NCI-H128 (cell line): Measurements from ENCODE around the gene MSL3B.

Experiments used
- DNase-seq: peaks from one replicate; lab custom pipeline; 2025; ENCODE audit not compliant: unreplicated experiment; lab: John Stamatoyannopoulos, UW

Gene MSL3B

DNA sequence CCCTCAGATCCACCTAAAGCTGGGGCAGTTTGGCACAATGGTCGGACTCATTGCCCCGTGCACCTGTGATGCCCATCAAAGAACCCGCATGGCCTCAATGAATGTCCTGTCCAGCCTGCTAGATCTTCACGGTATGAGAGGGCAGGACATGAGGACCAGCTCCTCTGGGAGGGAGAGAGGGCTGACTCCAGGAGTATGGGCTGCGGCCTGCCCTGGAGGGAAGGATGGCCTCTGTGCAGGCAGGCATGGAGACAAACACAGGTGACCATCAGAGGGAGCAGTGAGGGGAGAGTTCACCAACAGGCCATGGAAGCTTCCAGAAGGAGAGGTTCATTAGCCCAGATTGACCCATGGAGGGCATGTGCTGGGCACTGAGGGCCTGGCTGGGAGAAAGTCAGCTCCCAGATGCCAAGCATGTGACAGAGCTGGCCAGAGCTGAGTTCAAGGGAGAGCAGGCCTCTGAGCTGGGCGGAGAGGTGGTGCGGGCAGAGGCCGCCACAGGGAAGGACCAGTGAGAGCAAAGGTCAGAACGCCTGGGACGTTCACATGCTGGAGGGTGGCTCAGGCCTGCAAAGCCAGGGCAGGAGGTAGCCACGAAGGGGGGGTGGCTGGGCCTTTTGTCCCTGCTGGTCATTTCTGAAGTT is 50.1 kb downstream of the MSL3B start:
- DNase-seq = no peak

DNA sequence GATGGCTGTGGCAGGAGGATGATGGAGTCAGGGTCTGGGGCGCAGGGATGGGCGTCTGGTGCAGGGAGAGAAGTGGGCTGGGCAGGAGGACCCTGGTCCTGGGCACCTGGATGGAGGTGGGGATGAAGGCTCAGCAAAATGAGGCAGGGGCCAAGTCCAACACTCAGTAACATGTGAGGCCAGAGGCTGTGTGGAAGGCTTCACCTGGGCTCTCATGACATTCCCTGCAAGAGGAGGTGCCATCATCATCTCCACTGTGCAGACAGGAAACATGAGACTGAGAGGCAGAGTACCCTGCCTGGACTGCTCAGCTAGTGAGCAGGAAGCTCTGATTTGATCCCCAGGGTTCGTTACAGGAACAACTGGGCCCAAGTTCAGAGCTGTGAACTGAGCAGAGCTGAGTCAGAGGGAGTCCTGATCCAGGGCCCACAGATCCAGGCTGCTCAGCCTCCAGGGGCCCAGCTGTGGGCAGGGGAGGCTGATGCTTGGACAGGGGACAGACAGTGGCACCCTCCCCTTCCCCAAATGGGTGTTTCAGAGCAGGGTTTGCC is 50.8 kb downstream of the MSL3B start:
- no peak for DNase-seq

DNA sequence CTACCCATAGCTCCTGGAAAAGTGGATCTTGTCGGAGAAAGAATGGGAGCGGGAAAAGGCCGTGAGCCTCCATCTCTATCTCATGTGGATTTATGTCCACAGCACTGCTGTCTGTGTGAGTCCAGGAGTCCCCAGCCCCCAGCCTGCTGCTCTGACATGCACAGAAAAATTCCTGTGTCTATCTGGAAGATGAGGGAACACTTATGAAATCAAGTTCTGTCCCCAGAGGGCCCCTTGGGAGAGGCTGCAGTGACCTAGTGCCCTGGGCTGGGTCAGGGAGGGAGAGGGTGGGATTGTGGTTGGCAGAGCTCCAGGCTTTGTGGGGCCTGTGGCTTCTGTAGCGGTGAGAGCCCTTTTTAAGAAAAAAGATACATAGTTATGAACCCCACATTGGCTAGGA is 51.4 kb downstream of the MSL3B start:
- DNase-seq = no peak

DNA sequence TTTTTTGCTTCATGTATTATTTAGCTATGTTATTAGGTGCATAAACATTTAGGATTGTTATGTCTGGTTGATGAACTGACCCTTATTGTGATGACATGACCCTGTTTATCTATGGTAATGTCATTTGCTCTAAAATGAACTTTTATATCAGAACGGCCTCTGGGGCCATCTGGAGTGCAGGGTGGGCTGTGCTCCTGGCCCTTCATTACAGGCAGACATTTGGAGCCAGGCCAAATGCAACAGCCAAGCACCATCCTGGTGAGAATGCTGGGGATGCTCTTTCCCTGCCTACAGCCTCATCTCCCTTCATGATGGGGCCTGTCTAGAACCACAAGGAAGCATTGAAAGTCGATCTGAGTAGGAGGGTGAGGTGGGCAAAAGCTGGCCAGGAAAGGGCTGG is 51.9 kb downstream of the MSL3B start:
- no peak for DNase-seq

DNA sequence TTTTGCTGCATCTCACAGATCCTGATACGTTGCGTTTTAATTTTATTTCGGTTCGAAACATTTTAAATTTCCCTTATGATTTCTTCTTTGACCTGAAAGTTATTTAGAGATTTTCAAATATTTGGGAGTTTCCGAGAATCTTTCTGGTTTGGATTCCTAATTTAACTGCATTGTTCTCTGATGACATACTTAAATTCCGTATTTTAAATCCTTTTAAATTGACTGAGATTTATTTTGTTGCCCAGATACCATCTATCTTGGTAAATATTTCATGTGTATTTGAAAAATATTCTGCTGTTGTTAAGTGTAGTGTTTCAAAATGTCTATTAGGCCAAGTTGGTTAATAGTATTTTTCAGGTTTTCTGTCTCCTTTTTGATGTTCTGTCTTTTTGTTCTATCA is 52.3 kb downstream of the MSL3B start:
- no peak for DNase-seq
